NCI-H2227 treated with DMSO at 0.1 percent for 48 hours (cell line): Measurements from ENCODE around the gene KLHL21.
"Not testable (repeated sequence)": the region's sequence is repeated elsewhere in the genome, so short reads cannot be mapped to it uniquely, and the experiment has no call there.

Source experiments
- DNase-seq: peaks from one replicate; lab custom pipeline; 2025; lab: John Stamatoyannopoulos, UW

The KLHL21 gene, protein sequence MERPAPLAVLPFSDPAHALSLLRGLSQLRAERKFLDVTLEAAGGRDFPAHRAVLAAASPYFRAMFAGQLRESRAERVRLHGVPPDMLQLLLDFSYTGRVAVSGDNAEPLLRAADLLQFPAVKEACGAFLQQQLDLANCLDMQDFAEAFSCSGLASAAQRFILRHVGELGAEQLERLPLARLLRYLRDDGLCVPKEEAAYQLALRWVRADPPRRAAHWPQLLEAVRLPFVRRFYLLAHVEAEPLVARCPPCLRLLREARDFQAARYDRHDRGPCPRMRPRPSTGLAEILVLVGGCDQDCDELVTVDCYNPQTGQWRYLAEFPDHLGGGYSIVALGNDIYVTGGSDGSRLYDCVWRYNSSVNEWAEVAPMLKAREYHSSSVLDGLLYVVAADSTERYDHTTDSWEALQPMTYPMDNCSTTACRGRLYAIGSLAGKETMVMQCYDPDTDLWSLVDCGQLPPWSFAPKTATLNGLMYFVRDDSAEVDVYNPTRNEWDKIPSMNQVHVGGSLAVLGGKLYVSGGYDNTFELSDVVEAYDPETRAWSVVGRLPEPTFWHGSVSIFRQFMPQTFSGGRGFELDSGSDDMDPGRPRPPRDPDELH

DNA sequence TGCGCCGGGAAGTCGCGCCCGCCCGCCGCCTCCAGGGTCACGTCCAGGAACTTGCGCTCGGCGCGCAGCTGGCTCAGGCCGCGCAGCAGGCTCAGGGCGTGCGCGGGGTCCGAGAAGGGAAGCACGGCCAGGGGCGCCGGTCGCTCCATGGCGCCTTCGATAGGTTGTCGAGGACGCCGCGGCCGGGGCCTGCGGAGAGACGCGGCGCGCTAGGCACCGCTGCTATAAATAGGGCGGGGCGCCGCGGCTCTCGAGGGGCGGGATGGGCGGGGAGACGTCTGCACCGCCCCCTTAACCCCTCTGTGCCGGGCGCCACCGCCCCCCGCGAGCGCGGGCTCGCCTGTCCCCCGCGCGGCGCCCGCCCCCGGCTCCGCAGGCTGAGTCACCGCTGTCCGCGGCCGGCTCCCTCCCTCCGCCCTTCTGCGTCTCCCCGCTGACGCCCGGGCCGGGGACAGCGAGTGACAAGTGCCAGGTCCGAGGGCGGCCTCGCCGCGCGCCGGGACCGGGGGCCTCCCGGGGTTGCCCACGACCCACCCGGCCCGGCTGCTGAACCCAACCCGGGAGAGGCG, at the start of gene KLHL21:
Gene KLHL21 (minus strand): TSS at position 201 of the 569 bp plus-strand sequence. CDS start 52 bp downstream, at position 149.
- DNase-seq, result peak; percentile 79

DNA sequence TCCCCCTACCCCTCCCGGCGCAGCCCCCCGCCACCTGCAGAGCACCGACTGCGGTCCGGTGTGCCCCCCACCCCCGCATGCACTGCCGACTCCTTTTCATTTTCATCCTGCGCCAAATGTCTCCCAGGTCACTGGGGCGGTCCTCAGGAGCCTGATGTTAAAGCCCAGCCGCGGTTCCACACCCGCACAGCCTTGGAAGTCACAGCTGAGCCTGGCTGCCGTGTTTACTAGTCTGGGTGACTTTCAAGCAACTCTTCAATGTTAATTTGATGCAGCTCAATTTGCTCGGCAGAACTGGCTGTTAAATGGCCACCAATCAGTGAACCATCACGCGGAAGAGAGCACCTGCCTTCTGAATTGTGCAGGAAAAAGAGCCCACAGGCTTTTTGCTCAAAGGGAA, 49.2 kb upstream of the KLHL21 start:
- DNase-seq, result peak; percentile 26

DNA sequence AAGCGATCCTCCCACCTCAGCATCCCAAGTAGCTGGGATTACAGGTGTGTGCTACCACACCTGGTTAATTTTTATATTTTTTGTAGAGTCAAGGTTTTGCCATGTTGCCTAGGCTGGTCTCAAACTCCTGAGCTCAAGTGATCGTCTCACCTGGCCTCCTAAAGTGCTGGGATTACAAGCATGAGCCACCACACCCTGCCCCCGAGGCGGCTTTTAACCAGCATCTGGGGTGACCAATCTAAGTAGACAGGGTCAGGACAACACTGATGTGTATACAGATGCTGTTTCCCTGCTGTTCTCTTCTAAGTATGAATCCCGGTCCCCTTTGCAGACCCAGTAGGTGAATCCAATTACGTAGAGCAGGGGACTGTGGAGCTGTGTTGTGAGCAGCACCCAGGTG, 45.9 kb upstream of the KLHL21 start:
- DNase-seq, result no peak

DNA sequence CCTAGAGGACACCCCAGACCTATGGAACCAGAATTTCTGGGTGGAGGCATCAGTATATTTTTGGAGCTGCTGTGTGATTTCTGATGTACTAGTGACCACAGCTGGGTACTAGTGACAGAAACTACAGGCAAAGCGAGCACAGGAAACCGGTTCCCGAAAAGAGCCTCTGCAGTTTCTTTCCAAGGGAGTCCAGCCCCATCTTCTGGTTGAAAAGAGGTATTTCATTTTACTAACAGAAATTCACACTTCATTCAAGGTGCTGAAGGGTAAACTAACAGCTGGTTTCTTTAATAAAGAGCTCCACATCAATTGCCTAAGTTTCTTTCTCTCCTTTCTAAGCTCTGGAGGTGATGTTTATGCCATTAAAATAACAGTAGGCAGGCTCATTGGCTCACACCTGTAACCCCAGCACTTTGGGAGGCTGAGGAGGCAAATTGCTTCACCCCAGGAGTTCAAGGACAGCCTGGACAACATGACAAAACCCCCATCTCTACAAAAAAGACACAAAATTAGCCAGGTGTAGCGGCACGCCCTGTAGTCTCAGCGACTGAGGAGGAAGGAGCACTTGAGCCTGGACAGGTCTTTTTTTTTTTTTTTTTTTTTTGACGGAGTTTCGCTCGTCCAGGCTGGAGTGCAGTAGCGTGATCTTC, 44.0 kb upstream of the KLHL21 start:
- peak; percentile 37 for DNase-seq

DNA sequence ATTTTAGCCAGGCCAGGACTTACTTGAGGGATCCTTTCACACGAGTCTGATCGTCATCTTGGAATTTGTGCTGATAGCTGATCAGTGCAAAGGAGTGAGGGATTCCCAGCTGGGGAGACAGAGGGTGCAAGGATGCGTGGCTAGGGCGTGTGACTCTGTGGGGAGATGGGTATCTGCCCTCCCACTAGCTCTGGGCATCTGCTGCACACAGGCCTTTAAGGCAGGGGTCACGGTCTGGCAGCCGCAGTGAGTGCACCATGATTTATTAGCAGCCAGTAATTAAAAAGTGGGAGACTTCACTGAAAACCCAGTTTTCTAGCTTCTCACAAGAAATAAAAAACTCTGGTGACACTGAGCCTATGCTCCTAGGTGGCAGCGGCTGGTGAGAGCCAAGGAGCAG, 42.3 kb upstream of the KLHL21 start:
- no peak for DNase-seq

DNA sequence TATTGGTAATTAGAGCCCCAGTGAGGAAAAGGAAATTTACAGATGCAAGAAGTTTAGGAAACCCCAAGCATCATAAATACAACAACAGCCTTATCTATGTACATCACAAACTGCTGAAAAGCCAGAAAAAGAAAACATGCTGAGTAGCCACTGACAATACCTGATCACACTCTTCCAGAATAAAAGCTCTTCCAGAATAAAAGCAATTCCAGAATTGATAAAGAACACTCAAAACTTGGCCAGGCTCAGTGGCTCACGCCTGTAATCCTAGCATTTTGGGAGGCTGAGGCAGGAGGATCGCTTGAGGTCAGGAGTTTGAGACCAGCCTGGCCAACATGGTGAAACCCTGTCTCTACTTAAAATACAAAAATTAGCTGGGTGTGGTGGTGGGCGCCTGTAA, 38.2 kb upstream of the KLHL21 start:
- not testable (repeated sequence) for DNase-seq

DNA sequence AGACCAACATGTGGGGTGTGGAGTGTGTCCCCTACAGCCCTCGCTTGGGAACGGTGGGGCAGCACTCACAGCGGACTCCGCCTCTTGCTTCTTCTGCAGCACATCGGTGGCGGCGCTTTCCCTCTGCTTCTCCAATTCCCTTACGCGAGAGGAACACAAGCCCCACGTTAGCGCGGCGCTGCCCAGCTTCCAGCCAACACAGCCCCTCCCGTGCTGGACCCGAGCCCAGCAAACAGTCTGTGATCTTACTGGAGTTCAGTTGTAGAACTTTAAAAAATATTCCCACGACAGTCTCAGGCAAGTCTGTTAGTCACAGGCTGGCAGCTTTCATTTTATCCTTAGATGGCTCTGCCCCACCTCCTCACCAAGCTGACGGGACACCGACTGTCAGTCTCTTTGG, 35.6 kb upstream of the KLHL21 start:
- peak; percentile 16 for DNase-seq

DNA sequence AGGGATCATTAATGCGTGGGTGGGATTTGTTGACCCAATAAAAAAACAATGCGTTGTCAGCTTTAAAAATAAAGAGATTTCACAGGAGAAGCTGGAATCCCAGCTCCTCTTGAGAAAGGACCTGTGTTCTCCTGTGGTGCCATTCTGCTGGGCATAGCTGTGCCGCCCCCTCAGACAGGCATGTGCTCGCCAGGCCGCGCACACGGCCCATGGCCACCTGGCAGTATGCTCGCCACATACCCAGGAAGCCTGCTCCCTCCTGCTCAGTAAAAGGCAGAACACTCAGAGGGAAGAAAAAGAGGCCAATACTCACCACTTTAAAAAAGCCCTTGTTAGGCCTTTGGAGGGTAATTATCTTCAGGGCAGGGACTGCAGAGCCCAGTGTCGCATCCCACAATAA, 35.1 kb upstream of the KLHL21 start:
- DNase-seq, result no peak

DNA sequence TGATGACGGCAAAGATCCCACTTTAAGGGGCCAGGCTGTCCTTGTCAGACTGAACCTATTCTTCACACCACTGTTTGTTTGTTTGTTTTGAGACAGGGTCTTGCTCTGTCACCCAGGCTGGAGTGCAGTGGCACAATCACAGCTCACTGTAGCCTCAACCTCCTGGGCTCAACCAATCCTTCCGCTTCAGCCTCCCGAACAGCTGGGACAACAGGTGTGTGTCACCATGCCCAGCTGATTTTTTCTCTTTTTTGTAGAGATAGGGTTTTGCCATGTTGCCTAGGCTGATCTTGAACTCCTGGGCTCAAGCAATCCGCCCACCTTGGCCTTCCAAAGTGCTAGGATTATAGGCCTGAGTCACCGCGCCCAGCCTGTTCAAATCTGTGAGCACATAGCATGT, 34.1 kb upstream of the KLHL21 start:
- DNase-seq, result not testable (repeated sequence)

DNA sequence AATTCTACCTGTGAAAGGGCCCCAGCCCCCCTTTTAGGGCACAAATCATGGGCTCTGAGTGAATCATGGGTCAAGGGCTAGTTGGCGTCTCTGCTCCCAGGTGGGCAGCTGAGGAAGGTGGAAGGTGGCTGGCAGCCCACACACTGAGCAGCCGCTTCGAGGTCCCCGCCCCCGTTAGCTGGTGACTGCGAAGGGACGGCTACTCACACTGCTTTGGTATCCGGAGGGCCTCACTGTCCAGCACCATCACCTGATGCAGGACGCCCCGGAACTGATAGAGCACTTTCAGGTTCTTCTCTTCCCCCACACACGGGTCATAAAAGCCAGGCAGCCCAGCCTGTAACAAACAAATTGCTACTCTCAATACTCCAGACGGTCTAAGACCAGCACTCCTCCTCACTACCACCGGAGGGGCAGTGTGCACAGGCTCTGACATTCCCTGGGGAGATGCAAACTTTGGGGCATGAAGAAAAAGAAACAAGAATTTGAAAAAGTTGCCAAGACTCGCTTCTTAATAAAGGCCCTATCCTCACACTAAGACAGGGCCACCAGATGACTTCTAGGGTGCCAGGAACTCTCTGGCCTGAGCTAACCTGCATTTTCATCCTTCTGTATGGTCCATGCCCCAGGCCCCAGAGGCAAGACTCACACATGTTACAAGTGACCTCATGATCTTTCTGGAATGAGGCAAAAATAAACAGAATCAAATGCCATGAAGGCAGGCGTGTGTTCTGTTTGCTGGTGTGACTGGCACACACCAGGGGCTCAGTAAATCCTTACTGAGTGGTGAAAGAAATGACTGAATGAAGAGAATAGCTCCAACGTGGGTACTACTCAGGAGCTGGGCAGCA, 33.5 kb upstream of the KLHL21 start:
- no peak for DNase-seq

DNA sequence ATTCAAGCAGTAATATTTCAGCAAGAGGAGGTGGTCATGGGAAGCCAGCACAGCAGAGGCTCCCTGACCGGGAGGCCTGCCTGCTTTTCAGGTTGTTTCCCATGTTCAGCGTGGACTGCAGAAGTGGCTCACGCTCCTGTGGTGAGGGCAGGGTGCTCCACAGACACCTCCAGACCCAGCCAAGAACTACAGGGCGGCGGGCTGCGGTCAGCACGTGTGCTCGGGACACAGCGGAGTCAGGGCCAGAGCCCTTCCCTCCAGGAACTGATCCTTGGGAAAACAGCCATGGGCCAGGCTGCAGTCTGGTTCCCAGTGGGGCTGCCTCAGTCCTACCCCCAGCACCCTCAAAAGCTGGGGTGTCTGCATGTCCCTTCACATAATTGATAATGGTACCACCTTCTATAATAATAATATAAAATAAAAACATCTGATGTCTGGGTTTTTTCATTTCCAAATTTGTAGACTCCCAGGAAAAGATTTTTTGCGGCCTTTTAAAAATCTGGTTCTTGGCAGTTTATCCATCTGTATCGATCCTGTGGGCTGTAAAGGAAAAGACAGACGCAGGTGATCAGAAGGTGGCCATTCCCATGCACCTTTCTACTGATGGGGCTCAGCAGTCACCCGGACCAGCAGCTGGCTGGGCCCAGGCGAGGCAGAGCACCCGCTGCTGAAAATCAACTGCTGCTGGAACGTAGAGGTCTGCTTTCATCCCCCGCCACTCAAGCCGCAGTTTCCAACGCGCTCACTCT, 32.7 kb upstream of the KLHL21 start:
- no peak for DNase-seq

DNA sequence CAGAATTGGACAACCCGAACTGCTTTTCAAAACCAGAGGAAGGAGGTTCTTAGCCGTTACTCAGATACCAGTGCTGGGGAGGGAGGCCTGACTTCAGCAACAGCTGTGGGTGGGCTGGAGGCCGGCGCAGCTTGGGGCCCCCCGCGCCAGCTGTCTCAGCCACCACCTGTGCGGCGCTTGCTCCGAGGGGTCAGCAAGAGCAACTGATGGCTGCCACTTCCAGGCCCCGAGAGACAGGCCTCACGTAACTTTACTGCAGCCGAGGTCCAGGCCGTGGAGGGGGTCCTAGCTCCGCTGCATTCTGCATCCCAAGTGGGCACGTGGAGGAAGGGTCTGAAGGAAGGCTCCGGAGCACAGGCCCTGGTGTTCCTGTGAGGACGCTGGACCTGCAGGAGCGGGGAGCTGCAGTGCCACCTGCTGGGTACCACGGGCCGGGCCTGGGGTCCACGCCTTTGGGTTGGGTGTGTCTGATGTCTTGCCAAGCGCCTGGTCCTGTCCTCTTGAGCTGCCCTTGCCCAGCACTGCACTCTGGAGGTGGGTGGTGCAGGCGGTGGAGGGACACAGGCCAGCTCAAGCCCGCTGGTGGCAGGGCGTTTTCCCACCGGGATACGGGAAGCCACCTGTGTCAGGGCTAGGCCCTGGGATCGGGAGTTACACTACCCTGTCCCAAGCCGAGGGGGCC, 31.8 kb upstream of the KLHL21 start:
- no peak for DNase-seq

DNA sequence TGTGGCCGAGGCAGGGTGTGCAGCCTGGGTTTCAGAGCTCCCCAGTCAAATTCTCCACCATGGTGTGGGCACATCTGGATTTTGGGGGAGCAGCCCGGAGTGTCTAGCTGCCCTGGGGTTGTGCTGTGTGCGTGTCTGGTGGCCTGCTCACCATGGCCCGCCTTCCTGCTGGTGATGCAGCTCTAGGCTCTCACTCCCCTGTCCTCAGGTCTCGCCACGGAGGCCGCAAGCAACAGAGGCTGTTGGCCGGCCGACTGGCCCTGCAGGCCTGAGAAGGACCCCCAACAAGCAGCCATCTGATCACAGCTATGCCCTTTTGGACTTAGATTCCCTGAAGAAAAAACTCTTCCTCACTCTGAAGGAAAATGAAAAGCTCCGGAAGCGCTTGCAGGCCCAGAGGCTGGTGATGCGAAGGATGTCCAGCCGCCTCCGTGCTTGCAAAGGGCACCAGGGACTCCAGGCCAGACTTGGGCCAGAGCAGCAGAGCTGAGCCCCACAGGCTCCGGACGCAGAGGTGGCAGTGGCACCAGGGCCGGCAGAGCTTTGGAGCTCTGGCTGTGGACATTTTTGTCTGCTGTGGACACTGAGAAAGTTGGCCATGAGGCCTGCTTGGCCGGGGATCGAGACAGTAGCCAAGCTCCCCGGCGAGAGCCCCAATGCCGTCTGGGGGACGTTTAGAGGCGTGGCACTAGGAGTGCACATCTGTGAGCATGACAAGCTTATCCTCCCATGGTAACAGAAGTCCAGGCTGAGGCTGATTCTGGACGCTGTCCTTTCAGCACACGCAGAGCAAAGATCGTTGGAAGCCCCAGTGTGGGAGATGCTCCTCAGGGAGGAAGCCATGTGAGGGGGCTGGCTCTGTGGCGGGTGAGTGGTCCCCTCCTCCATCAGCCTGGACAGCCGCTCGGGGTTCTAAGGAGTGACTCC, 30.2 kb upstream of the KLHL21 start:
- DNase-seq, result no peak

DNA sequence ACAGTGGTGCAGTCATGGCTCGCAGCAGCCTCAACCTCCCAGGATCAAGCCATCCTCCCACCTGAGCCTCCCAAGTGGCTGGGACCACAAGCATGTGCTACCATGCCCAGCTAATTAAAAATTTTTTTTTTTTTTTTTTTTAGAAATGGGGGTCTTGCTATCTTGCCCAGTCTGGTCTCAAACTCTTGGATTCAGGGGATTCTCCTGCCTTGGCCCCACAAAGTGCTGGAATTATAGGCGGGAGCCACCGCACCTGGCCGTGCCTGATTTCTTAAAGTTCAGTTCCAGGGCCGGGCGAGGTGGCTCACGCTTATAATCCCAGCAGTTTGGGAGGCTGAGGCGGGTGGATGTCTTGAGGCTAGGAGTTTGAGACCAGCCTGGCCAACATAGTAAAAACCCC, 28.4 kb upstream of the KLHL21 start:
- no peak for DNase-seq

DNA sequence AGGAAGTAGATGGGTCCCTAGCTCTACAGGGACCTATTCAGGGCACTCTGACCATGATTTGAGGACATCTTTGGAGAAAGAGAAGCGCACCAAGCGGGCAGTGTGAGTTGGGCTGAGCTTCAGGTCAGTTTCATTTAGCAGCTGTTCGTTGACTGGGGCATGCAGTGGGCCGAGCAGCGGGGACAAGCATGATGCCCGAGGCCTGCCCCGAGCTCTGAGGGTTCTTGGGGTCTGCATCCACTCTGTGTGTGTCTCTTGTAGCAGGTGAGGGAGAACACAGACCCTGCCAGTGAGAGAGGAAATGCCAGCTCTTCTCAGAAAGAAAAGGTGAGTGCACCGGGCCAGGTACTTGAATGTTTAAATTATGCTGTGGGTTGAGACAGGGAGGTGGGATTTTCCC, 27.4 kb upstream of the KLHL21 start:
- no peak for DNase-seq

DNA sequence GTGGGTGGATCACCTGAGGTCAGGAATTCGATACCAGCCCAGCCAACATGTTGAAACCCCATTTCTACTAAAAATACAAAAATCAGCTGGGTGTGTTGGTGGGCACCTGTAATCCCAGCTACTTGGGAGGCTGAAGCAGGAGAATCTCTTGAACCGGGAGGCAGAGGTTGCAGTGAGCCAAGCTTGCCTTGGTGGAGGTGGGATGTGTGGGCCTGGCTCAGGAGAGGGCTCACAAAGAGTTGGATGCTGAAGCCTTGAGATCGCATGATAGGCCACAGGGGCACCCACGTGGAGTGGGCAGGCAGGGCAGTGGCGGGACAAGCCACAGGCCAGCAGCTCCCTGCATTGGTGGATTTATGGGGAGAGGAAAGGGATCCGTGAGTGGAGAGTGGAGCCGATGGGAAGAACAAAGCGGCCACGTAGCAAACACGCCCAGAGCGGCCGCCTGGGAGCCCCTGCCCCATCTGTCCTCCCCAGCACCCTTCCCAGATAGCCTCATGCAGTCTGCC, 26.4 kb upstream of the KLHL21 start:
- DNase-seq, result no peak

DNA sequence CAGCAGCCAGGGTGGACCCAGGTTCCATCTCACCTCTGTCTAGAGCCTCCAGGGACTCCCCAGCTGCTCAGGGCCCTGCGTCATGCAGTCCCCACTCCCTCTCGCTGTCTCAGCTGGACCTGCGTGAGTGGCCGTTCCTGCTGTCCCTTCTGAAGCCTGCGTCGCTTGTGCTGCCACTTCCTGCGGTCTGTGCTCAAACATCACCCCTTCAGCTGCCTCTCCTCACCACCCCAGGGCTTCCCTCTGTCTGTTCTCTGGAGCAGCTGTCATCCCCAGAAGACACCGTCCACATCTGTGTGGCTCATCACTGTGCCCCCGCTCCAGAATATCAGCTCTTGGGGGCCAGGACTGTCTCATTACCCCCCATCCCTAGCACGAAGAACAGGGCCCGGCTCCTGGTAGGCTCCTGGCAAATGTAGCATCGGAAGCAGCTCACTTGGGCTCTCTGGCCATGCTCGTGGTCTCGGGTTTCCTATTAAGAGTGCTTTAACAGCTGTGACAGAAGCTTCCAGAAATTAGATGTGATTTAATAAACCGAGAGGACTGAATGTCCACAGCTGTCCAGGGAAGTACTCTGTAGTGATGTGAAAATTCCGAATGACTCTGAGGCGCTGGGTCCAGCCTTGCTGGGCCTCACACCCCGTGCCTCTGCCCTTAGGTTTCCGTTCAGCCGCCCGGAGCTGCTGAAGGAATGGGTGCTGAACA, 25.3 kb upstream of the KLHL21 start:
- no peak for DNase-seq

DNA sequence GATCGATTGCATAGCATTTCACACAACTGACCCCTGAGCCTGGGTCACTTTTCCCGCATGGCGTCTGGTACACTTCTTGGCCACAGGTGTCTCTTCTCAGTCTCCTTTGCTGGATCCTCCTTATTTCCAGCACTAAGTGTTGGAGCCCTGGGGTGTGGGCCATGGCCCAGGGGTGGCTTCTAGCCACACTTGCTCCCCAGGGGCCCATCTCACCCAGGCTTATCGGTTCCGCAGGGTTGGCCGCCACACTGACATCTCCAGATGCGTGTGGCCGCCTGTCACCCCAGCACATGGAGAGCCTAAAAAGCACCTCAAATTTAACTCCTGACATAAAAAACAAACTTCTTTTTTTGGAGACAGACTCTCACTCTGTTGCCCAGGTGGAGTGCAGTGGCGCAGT, 24.4 kb upstream of the KLHL21 start:
- DNase-seq, result no peak
